ENCODE results near the gene POLN.

The POLN gene

DNA sequence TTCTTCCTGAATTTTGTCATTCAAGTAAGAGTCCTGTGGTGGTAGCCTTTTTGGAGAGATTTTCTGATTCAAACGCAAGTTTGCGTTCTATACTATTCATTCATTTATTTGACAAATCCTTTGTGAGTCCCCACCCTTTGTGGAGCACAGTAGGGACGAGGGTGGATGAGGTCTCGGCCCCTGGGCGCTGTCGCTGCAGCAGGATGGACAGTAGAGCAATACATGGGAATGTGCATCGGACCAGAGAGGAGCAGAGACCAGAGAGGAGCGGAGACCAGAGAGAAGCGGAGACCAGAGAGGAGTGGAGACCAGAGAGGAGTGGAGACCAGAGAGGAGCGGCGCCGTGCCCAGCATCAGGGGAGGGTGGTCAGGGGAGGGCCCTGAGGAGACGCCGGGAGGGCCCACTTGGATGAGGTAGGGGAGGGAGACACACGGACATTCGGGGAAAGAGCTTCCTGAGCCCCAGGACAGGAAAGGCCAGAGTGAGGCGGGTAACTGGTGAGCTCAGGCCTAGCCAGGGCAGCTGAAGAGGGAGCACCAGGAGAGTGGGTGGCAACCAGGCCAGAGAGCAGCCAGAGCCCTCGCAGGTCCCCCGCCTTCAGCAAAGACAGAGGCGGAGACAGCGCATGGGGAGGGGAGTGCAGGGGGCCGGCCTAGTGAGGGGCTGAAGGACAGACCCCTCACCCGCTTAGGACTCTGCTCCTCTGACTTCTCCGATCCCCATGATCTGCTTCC lies 115.4 kb downstream of the POLN start:
- no peak for DNase-seq (ENCODE audit: extremely low read depth, low read depth)
- TF ChIP-seq, protein P1, sequence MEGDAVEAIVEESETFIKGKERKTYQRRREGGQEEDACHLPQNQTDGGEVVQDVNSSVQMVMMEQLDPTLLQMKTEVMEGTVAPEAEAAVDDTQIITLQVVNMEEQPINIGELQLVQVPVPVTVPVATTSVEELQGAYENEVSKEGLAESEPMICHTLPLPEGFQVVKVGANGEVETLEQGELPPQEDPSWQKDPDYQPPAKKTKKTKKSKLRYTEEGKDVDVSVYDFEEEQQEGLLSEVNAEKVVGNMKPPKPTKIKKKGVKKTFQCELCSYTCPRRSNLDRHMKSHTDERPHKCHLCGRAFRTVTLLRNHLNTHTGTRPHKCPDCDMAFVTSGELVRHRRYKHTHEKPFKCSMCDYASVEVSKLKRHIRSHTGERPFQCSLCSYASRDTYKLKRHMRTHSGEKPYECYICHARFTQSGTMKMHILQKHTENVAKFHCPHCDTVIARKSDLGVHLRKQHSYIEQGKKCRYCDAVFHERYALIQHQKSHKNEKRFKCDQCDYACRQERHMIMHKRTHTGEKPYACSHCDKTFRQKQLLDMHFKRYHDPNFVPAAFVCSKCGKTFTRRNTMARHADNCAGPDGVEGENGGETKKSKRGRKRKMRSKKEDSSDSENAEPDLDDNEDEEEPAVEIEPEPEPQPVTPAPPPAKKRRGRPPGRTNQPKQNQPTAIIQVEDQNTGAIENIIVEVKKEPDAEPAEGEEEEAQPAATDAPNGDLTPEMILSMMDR (IDR thresholded peaks at IDR 0.05; ENCODE audit: low read depth, low read length): no peak

DNA sequence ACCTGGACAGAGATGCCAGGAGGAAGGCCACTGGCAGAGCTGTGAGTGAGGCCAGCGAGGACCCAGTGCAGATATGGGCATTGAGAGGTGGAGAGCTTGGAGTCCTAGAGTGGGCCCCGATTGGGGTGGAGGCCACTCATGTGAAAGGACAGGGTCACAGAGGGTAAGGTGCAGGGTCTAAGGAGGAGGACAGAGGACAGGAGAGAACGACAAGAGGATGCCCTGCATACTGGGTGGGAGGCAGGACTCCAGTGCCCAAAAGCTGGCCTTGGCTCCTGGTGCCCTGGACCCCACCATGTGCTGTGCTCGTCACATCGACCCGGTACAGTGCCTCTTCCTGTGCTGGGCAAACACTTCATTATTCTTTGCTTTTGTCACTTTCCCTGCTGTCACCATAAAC lies 116.1 kb downstream of the POLN start:
- TF ChIP-seq, protein P1 (IDR thresholded peaks at IDR 0.05; ENCODE audit: low read depth, low read length): no peak
- no peak for DNase-seq (ENCODE audit: extremely low read depth, low read depth)

DNA sequence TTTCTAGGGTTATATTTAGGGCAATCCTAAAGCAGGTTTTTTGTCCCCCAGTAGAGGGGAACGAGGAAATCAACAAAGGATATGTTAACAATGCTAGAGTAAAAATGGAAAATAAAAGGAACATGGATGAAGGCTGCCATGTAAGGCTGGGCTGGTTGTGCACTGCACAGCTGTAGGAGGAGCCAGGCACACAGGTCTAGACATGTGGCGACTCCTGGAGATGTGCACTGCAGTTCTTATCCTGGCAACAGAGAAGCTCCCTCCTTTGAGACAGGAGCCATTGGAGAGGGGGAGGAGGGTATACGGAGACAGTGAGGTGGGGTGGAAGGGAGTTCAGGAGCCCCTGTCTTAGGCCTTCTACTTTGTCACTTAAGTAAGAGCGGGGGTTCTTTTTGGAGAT lies 116.9 kb downstream of the POLN start:
- TF ChIP-seq, protein P1 (IDR thresholded peaks at IDR 0.05; ENCODE audit: low read depth, low read length): no peak
- DNase-seq (ENCODE audit: extremely low read depth, low read depth): no peak

DNA sequence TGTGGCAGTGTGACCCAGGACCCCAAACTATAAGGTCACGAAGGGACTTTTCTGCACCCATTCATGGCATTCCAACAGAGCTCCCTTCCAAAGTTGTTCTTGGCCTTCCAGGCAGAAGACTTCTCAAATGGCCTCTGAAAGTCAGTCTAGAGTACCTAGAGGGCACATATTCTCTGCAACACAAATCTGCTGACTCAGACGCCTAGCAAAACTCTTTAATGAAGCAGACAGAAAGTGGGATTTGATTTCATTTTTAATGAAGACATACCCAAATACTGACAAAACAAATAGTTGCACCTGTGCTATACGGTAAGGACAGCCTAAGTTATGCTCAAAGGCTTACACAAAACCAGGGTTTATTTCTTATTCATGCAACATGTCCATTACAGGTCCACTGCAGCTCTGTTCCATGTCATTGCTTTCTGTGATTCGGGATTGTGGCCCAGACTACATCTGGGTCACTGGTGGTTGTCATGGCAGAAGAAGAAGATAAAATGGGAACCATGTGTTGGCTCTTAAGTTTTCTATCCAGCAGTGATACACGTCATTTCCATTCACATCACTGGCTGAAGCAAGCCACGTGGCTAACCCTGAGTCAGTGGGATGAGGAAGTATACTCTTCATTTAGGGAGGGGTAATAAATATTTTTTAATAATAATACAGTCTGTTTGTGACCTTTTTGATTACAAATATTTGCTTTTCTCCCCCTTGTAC lies 125.1 kb downstream of the POLN start:
- DNase-seq (ENCODE audit: extremely low read depth, low read depth): peak; percentile 8
- TF ChIP-seq, protein P1 (IDR thresholded peaks at IDR 0.05; ENCODE audit: low read depth, low read length): no peak

DNA sequence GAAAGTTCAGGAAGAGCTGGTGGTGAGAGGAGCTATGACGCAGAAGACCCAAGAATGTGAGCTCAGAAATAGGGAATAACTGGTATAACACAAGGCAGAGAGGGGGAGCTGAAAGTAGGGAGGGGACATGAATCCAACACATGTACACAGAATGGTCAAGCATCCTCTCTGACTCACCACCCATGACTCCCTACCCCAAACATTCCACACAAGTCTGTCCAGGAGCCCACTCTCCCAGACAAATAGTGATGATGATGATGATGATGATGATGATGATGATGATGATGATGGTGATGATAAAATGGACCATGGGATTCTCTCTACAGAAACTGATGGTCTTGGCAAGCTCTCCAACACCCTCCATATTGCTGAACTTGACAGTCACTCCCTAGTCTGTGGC lies 136.4 kb downstream of the POLN start:
- TF ChIP-seq, protein P1 (IDR thresholded peaks at IDR 0.05; ENCODE audit: low read depth, low read length): no peak
- DNase-seq (ENCODE audit: extremely low read depth, low read depth): no peak

DNA sequence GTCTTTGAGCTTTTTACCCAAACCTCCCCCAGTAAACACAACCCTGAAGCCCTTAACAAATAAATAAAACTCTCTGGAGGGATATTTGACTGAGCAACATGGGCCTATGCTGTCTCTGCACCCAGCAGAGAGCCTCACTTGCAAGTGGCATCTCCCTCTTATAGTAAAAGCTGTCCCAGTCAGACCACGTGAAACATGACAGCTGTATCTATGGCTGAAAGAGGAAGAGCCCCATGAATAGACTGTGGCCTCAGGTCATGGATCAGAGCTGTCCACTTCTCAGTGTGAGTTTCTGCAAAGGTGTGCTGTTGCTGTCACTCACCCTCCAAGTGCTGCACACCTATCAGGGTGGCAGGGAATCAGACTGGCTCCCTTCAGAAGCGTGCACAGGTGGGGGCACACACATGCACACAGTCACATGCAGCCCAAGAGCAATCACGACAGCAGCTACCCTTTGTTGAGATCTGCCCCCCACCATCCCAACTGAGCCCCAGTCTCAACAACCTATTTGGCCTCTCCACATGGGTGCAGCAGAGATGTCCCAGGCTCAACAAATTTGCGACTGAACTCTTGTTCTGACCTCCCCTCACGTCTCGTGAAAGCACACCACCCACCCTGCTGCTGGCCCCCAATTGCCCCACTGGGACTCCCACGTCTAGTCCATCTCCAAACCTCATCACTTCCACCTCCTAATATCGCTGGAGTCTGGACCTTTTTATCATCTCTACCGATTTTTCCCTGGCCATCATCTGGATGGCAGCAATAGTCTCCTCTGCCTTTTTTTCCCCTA lies 137.2 kb downstream of the POLN start:
- no peak for DNase-seq (ENCODE audit: extremely low read depth, low read depth)
- TF ChIP-seq, protein P1 (IDR thresholded peaks at IDR 0.05; ENCODE audit: low read depth, low read length): no peak
